NCI-H2081 treated with DMSO at 0.1 percent for 48 hours (cell line): ENCODE data around the gene MAN1C1.
"Not testable (repeated sequence)": the region's sequence is repeated elsewhere in the genome, so short reads cannot be mapped to it uniquely, and the experiment has no call there.

Experiments used
- DNase-seq: peaks from one replicate; lab custom pipeline; 2025; lab: John Stamatoyannopoulos, UW

The MAN1C1 gene

DNA sequence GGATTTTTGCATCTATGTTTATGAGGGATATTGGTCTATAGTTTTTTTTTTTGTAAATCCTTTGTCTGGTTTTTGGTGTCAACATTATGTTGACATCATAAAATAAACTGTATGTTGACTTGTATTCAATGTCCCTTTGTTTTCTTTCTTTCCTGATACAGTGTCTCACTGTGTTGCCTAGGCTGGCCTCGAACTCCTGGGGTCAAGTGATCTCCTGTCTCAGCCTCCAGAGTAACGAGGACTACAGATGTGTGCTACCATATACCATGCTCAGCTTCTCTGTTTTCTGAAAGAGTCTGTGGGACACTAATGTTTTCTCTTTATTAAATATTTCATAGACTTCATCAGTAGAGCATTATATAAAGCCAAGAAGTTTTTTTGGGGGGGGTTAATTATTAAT, 18.3 kb downstream of the MAN1C1 start:
- no peak for DNase-seq

- DNase-seq, result not testable (repeated sequence)
Observed at GRCh38 chr1:25636141-25636540, 19.6 kb downstream of the MAN1C1 start.

- no peak for DNase-seq
Observed at GRCh38 chr1:25640646-25641328, 24.2 kb downstream of the MAN1C1 start.

DNA sequence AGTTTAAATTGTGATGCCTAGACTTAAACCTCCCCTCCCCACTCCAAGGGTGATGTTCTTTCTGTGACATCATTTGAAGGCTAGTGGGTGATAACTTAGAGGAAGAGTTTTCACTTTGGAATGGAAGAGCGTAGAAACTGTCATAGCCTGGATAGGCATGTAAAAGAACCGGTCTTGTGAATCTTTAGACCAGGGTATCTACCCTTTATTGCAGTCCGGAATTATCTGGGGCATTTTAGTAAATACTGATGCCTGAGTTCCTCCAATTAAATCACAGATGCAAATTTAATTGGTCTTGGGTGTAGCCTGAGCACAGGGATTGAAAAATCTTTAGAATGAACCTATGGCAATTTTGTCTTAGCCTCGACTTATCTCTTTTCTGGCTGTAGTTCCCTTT, 24.7 kb downstream of the MAN1C1 start:
- no peak for DNase-seq

DNA sequence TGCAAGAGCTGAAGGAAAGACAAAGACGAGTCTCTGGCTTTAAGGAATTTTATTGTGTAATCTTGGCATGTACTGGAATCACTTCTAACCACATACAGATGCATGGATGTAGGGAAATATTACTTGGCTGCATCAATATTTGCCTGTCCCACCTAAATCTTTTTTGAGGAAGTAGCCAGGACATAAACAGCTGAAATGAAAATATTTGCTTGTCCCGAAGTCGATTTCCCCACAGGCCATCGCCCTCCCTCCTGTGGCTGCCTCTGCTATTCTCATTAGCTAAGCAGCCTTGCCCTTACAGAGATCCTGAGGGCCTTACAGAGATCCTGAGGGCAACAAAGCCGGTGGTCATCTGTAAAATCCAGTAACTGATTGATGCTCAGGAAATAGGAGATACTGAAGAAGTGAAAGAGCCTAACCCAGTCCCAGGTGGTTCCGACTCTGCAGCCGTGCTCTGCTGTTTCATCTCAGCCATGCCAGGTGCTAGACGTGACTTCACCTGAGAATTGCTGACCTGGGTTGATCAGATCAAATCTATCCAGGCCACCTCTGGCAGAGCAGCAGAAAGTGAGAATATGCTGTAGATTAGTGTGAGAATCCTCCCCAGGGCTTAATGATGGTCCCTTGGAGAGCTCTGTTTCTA, 25.5 kb downstream of the MAN1C1 start:
- DNase-seq, result no peak

DNA sequence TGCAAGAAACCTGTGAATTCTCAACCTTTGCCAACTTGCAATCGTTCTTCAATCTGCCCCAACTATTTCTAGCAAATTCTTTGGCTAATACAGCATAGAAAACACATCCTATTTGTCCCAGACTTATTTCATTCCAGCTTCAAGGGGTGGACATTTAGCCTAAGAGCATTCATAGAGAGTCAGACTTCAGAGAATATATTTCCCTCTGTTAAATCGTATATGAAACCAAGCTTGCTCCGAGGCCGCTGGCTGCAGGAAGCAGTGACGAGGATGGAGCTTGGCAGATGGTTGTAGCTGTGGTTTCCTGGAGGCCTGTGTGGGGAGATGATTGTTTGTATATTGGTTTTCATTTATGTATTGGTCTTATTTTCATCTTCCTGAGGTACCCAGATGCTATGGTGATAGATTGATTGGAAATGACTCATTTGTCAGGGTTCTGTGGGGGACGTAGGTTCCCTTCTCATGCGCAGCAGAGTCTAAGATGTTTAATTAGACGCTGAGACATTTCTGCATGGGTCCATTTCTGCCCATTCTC, 26.1 kb downstream of the MAN1C1 start:
- DNase-seq, result no peak

GRCh38 chr1:25643929-25644328, 27.3 kb downstream of the MAN1C1 start:
- DNase-seq, result no peak

DNA sequence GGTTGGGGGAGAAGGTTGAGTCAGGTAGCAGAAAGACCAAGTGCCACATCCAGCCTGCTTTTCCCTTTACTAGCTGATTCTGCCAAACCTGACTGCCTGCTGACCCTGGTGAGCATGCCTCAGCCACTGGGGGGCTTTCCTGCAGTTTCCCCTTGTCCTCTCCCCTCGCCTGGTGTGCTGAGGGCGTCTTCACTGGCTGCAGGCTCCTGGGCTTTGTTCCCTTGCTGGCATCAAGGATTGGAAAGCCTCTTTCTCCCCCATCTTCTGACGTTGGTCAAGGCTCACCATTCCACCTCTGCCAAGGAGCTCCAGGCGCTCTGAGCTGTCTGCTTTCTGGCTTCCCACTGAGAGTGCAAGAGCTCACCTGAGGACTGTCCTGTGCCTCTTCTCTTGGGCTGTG, 28.4 kb downstream of the MAN1C1 start:
- DNase-seq, result no peak

- DNase-seq, result no peak
Observed at GRCh38 chr1:25645637-25646400, 29.2 kb downstream of the MAN1C1 start.

- no peak for DNase-seq
Observed at GRCh38 chr1:25647106-25647505, 30.5 kb downstream of the MAN1C1 start.

DNA sequence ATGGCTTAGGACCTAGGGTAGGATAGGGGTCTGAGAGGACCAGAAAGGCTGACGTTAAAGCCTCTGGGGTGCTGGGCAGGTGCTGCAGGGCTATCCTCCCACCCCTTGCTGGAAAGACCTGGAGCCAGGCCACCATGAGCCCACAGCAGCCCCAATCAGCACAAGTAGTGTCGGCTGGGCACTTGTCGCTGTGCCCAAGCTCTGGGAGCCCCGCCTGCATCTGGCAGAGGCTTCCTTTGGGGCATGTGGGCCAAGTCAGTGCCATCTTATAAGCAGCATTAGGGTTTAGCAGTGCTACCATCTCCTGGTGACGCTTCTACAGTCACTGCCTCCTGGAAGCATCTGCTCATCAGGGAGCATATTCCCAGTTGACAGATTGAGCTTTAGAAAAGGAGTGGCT, 31.3 kb downstream of the MAN1C1 start:
- no peak for DNase-seq

DNA sequence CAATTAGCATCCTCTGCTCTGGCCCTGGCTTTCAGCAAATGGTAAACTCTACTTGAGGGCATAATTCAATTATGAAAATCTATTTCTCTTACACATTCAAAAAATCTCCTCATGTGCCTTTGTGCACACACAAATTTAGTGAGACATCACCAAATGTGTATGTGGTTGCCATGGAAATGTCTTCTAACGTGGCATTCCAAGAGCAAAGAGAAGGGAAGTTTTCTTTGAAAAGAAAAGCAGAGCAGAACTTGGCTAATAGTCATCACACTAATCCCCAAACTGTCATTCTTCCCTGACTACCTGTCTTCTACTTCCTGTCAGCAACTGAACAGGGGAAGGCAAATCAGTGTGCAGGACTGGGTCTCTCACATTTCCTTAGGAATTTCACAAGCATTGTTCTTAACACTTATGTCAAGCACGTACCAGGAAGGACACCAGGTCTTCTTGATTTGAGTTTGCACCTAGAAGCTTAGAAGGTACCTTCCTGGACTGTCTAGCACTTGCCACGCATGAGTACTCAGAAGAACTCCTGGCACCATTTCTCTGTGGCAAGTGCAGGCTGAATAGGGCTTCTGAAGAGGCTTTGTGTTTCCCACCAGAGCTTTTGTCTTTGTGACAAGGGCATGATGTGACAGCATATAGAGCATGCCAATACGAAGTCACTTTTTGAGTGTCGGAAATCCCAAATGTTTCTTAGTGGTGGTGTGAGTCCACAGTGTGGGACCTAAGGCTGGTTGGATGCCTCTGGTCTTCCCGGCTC, 32.3 kb downstream of the MAN1C1 start:
- no peak for DNase-seq

DNA sequence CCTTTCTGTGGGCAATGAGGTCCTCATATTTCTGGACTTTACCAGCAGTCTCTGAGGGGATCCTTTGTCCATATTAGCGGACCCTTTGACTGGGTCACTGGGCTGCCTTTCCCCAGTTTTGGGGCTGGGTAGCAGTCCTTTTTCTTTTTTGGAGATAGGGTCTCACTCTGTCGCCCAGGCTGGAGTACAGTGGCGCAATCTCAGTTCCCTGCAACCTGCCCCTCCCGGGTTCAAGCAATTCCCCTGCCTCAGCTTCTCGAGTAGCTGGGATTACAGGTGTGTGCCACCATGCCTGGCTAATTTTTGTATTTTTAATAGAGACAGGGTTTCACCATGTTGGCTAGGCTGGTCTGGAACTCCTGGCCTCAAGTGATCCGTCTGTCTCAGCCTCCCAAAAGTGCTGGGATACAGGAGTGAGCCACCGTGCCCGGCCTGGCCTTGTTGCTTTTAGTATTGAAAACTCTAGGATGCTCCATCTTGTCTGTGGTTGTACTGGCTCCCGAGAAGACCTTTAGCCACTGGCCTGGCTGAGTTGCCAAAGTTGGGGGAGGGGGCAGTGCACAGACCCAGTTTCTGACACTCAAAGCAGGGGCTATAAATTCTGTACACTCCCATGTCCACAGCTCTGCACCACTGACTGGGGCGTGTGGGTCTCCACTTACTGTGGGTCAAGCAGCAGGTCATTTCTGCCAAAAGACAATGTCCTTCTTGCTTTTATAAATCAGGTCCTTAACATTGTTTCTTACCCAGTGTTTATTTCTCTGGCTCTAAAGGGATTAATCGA, 33.1 kb downstream of the MAN1C1 start:
- no peak for DNase-seq

GRCh38 chr1:25650289-25650576, 33.6 kb downstream of the MAN1C1 start:
- DNase-seq, result no peak

- no peak for DNase-seq
Observed at GRCh38 chr1:25651036-25651640, 34.5 kb downstream of the MAN1C1 start.

GRCh38 chr1:25651824-25652741, 35.5 kb downstream of the MAN1C1 start:
- no peak for DNase-seq

- DNase-seq, result no peak
Observed at GRCh38 chr1:25653558-25653957, 37.0 kb downstream of the MAN1C1 start.

DNA sequence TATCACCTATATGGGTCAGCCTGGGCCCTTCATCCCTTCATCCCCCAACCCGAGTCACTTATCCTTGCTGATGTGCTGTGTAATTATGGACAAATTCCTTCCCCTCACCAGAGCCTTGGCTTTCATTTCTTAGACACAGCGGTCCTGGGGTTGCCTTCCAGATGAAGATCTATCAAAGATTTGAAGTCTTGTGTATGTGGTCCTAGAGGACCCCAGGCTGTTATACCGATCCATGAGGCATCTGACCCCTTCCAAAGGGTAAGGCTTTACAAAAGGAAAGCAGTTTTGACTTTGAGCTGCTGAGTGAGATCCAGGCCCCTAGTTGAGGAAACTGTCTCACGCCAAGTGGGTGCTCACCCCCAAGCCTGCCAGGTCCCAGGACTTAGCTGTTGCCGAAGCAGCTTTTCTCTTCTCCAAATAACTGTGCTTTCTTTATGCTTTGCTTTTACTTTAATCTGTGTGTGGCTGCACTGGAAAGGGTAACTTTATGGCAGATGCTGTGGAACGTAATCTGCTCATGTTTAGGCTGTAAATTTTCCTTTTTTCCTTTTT, 37.6 kb downstream of the MAN1C1 start:
- no peak for DNase-seq

- no peak for DNase-seq
Observed at GRCh38 chr1:25657121-25657882, 40.7 kb downstream of the MAN1C1 start.
